Activated T-cell treated with anti-CD3 and anti-CD28 coated beads, Interleukin-2, amount 50 U/mL, for 24 hours (primary cell): ENCODE measurements around the gene MIGA1.
"Not testable (repeated sequence)": the region's sequence is repeated elsewhere in the genome, so short reads cannot be mapped to it uniquely, and the experiment has no call there.

Experiments used
- DNase-seq: peaks from one replicate; pipeline ENCODE4 v3.0.0-alpha.2; 2020
- H3K27ac Mint-ChIP-seq: 2 replicates; pipeline ENCODE4 v1.8.0; 2020; ENCODE audit warnings: mild to moderate bottlenecking, mixed read lengths
- H3K27me3 Mint-ChIP-seq: 2 replicates; pipeline ENCODE4 v1.8.0; 2020; ENCODE audit warnings: mixed read lengths
- H3K36me3 Mint-ChIP-seq: 2 replicates; pipeline ENCODE4 v1.8.0; 2020; ENCODE audit warnings: low read depth, mixed read lengths
- H3K4me1 Mint-ChIP-seq: 2 replicates; pipeline ENCODE4 v1.8.0; 2020; ENCODE audit warnings: low read depth, mixed read lengths
- H3K4me3 Mint-ChIP-seq: 2 replicates; pipeline ENCODE4 v1.8.0; 2020; ENCODE audit warnings: mild to moderate bottlenecking, moderate library complexity, mixed read lengths
- H3K9me3 Mint-ChIP-seq: 2 replicates; pipeline ENCODE4 v1.8.0; 2020; ENCODE audit warnings: mixed read lengths

Gene MIGA1

GRCh38 chr1:77779529-77780281, at the start of gene MIGA1:
Gene MIGA1, plus strand, starts transcription at chr1:77779649. Its CDS starts 3,604 bp downstream, at chr1:77783253.
- peaks cover 40% of the 10 kb centered on the region for H3K4me1 Mint-ChIP-seq
- H3K9me3 Mint-ChIP-seq = peaks cover 2% of the 10 kb centered on the region
- H3K4me3 Mint-ChIP-seq = peak within 1 kb of the TSS; percentile 97
- no peaks in the 10 kb centered on the region for H3K27me3 Mint-ChIP-seq
- DNase-seq = peak; percentile 85
- peaks cover 32% of the 10 kb centered on the region for H3K36me3 Mint-ChIP-seq
- H3K27ac Mint-ChIP-seq = peak within 1 kb of the TSS; percentile 92

DNA sequence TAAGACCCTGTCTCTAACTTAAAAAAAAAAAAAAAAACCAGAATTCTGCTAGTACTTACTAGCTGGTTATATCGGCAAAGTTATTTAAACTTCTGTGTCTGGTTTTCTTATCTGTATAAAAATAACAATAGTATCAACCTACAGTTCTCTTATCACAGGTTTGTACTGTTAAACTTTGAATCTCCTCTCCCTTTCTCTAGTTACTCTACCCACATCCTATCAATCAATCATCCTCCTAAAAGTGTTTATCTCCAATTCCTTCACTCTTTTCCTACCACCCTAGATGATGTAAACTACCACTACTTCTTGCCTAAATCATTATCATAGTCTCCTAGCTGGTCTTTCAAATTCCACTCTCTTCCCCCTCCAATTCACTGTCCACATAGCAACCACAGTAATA, 47.4 kb upstream of the MIGA1 start:
- Mint-ChIP-seq H3K27ac (peak overlapping the region; percentile 75), H3K4me3 (no peak overlapping the region), H3K9me3 (no peaks in the 10 kb centered on the region), H3K27me3 (no peaks in the 10 kb centered on the region), H3K4me1 (no peaks in the 10 kb centered on the region), H3K36me3 (peaks cover 72% of the 10 kb centered on the region)
- no peak for DNase-seq

DNA sequence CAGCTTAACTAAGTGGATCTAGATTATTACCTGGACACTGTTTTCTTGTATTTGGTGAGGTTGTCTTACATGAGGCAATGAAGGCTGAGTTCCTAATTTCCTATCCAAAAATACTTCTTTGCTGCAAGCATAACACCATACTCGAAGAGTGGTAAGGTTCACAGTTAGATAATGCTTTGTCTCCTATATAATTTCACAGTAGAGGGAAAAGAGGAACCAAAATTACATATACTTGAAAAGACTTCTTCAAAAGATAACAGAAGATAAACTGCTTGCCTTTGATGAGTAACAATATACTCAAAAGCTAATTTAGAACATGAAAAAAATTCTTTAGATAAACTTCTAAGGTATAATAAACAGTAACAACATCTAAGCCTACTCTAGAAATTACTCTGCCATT, 40.2 kb upstream of the MIGA1 start:
- DNase-seq = no peak
- Mint-ChIP-seq H3K4me3 (no peak overlapping the region), H3K27ac (no peak overlapping the region), H3K4me1 (peaks cover 9% of the 10 kb centered on the region), H3K9me3 (no peaks in the 10 kb centered on the region), H3K27me3 (no peaks in the 10 kb centered on the region), H3K36me3 (peaks cover 56% of the 10 kb centered on the region)

DNA sequence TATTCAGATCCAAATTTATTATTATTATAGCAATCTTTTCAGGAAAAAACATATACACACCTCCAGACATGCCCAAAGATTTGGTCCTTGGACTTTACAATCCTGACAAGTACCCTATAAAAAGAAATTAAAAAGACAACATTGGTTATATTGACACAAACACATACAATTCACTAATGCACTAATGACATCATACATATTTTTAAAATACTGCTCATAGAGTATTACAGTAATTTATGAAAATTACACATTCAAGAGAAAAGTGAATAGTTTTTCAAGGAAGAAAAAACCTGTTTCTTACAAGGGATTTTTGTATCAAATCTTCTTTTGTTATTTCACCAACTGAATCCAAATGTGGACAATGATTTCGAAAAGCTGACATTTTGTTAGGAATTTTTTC, 38.1 kb upstream of the MIGA1 start:
- Mint-ChIP-seq H3K9me3 (no peaks in the 10 kb centered on the region), H3K4me1 (peaks cover 28% of the 10 kb centered on the region), H3K36me3 (peaks cover 56% of the 10 kb centered on the region), H3K27me3 (no peaks in the 10 kb centered on the region), H3K27ac (no peak overlapping the region), H3K4me3 (no peak overlapping the region)
- no peak for DNase-seq

DNA sequence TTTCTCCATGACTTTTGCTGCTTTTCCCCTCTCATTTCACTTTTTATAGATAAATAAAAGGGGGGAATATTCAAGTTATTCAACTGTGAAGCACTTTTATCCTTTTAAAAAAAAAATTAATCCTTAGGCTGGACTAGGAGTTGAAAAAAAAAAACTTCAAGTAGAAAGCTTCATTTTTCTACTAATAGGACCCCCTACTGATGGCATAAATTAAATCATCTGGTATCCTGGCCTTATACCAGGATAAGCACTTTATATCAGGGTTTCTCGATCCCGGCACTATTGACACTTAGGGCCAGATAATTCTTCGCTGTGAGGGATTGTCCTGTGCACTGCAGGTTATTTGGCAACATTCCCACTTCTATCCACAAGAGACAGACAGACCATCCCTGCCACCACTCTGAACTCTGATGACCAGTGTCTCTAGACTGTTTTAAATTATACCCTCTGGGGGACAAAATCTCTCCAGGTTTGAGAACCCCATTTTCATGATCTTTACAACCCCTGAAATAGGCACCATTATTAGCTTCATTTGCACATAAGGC, 37.4 kb upstream of the MIGA1 start:
- H3K9me3 Mint-ChIP-seq = no peaks in the 10 kb centered on the region
- H3K27me3 Mint-ChIP-seq = no peaks in the 10 kb centered on the region
- DNase-seq = no peak
- H3K36me3 Mint-ChIP-seq = peaks cover 51% of the 10 kb centered on the region
- peaks cover 34% of the 10 kb centered on the region for H3K4me1 Mint-ChIP-seq
- no peak overlapping the region for H3K4me3 Mint-ChIP-seq
- no peak overlapping the region for H3K27ac Mint-ChIP-seq

DNA sequence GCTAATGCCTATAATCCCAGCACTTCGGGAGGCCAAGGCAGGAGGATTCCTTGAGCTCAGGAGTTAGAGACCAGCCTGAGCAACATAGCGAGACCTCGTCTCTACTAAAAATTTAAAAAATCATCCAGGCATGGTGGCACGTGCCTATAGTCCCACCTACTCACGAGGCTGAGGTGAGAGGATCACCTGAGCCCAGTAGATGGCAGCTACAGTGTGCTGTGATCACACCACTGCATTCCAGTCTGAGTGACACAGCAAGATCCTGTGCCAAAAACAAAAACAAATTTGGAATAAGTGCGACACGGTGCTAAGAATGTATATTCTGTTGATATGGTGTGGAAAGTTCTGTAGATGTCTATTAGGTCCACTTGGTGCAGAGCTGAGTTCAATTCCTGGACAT, 34.9 kb upstream of the MIGA1 start:
- H3K9me3 Mint-ChIP-seq = no peaks in the 10 kb centered on the region
- peaks cover 53% of the 10 kb centered on the region for H3K4me1 Mint-ChIP-seq
- no peak for DNase-seq
- peaks cover 28% of the 10 kb centered on the region for H3K36me3 Mint-ChIP-seq
- H3K27me3 Mint-ChIP-seq = no peaks in the 10 kb centered on the region
- peak overlapping the region; percentile 61 for H3K27ac Mint-ChIP-seq
- H3K4me3 Mint-ChIP-seq = no peak overlapping the region

GRCh38 chr1:77749489-77749888, 30.0 kb upstream of the MIGA1 start:
- not testable (repeated sequence) for H3K4me3 Mint-ChIP-seq, H3K9me3 Mint-ChIP-seq, DNase-seq, H3K27ac Mint-ChIP-seq, H3K27me3 Mint-ChIP-seq
- peaks cover 17% of the 10 kb centered on the region for H3K36me3 Mint-ChIP-seq
- H3K4me1 Mint-ChIP-seq = peaks cover 62% of the 10 kb centered on the region

DNA sequence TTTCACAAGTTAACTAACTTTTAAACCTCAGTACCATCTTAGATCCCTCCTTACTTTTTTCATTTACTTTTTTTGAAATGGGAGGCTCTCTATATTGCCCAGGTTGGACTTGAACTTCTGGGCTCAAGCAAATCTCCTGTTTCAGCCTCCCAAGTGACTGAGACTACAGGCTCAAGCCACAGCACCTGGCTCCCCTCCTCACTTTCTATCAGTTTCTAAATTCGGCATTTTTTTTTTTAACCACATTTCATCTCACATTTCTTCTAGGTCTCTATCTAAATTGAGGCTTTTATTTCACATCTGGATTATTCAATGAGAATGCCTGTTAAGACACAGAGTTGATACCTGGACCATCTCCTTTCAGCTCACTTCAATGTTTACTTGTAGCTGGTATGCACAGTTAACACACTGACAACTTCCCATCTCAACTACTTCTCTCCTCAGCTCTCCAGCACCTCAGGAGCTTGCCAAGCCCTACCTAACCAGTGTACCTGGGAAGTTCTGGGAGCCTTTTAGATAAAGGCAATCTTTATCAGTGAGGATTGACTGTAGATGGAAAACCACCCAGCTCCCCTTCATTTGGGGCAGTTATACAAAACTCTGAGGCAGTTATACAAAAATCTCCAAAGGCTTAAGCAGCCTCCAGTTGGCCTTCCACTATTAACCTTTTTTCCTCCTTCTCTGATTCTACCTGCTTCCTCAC, 23.2 kb upstream of the MIGA1 start:
- H3K27me3 Mint-ChIP-seq = no peaks in the 10 kb centered on the region
- peak overlapping the region; percentile 12 for H3K27ac Mint-ChIP-seq
- peaks cover 55% of the 10 kb centered on the region for H3K4me1 Mint-ChIP-seq
- DNase-seq = no peak
- peaks cover 16% of the 10 kb centered on the region for H3K36me3 Mint-ChIP-seq
- no peaks in the 10 kb centered on the region for H3K9me3 Mint-ChIP-seq
- no peak overlapping the region for H3K4me3 Mint-ChIP-seq

- peaks cover 56% of the 10 kb centered on the region for H3K4me1 Mint-ChIP-seq
- H3K27me3 Mint-ChIP-seq = no peaks in the 10 kb centered on the region
- peak overlapping the region; percentile 98 for H3K4me3 Mint-ChIP-seq
These were observed 22.3 kb upstream of the MIGA1 start for GRCh38 chr1:77757066-77757584.

GRCh38 chr1:77757603-77758002, 21.8 kb upstream of the MIGA1 start:
- H3K36me3 Mint-ChIP-seq = peaks cover 11% of the 10 kb centered on the region
- H3K27me3 Mint-ChIP-seq = no peaks in the 10 kb centered on the region
- H3K4me1 Mint-ChIP-seq = peaks cover 55% of the 10 kb centered on the region
- peak overlapping the region; percentile 82 for H3K27ac Mint-ChIP-seq
- no peak for DNase-seq
- peak overlapping the region; percentile 98 for H3K4me3 Mint-ChIP-seq
- H3K9me3 Mint-ChIP-seq = no peaks in the 10 kb centered on the region

More at GRCh38 chr1:77757066-77757584, 22.3 kb upstream of the MIGA1 start:
- no peak for DNase-seq
- H3K9me3 Mint-ChIP-seq = no peaks in the 10 kb centered on the region
- peak overlapping the region; percentile 82 for H3K27ac Mint-ChIP-seq
- H3K36me3 Mint-ChIP-seq = peaks cover 13% of the 10 kb centered on the region

DNA sequence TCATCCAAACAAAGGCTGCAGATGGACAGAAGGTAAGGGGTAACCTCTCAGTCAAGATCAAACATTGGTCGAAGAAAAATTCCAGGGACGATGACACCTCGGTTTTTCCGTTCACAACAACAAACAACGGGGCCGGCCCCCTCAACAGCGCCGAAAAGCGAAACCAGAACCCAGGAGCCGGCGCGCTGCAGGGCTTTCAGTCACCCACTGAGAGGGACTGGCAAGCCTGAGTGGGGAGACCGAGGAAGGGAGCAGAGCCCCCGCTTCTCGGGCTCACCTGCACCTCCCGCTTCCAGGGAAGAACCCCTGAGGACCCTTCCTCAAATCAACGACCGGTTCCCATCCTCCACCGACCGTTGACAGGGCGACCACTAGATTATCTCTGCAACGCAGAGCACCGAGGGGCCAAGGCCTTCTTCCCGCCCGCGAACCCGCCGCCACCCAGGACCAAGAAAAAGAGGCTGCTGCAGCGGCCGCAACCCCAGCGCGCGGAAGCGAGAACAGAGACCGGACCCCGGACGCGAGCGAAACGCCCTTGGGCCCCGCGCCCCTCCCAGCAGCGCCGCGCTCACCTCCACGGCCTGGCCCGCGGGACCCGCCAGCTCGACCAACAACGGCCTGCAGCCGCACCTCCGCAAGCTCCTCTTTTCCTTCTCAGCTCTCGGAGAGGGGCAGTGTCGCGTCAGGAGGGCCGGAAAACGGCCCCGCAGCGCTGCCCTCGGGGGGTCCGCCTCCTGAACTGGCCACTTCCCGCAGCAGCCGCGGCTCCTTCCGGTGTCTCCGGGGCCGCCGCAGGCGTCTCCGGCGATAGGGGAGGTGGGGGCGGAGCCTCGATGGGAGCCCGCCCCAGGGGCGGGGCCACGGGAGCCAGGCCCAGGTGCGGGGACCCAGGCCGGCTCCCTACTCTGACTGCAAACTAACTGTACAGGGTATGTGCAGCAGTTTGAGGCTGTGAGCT, 20.1 kb upstream of the MIGA1 start, which contains the start of gene USP33:
Gene USP33, minus strand, starts transcription at position 782 of the 958 bp plus-strand sequence. CDS start 18,155 bp downstream, outside the sequence.
- peak; percentile 96 for DNase-seq
- peaks cover 48% of the 10 kb centered on the region for H3K4me1 Mint-ChIP-seq

DNA sequence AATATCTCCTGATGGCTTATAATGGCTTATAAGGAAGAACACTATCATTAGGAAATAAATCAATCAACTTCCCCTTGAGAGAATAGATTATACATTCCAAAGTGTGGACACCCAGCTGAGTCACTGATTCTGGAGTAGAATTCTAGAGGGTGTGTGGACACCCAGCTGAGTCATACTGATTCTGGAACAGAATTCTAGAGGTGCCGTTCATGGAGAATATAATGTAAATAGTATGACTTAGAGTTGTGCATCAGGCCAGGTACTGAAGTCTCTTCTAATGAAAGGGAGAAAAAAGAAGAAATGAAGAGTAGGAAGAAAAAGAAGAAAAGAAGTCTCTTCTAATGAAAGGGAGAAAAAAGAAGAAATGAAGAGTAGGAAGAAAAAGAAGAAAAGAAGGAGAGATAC, 17.4 kb upstream of the MIGA1 start:
- Mint-ChIP-seq H3K27me3 (no peaks in the 10 kb centered on the region), H3K4me1 (peaks cover 25% of the 10 kb centered on the region), H3K4me3 (no peak overlapping the region), H3K36me3 (peaks cover 11% of the 10 kb centered on the region), H3K9me3 (no peaks in the 10 kb centered on the region), H3K27ac (no peak overlapping the region)
- DNase-seq = no peak

More for the DNA sequence above, 20.1 kb upstream of the MIGA1 start, which contains the start of gene USP33:
- Mint-ChIP-seq H3K4me3 (peak within 1 kb of the TSS; percentile 98), H3K9me3 (no peaks in the 10 kb centered on the region), H3K27ac (peak within 1 kb of the TSS; percentile 97), H3K36me3 (peaks cover 11% of the 10 kb centered on the region), H3K27me3 (no peaks in the 10 kb centered on the region)

- Mint-ChIP-seq H3K4me1 (peaks cover 6% of the 10 kb centered on the region), H3K4me3 (no peak overlapping the region), H3K27ac (no peak overlapping the region), H3K9me3 (no peaks in the 10 kb centered on the region), H3K27me3 (no peaks in the 10 kb centered on the region), H3K36me3 (no peaks in the 10 kb centered on the region)
- no peak for DNase-seq
These were observed 11.4 kb upstream of the MIGA1 start for GRCh38 chr1:77768006-77768405.
